ENCODE measurements around the gene ZNF664. TPM values are rescaled to one million over a fixed set of nuclear protein-coding genes. Genes with fewer than 3 reads are reported as not detected.
"Not testable (repeated sequence)": the region's sequence is repeated elsewhere in the genome, so short reads cannot be mapped to it uniquely, and the experiment has no call there.

Gene ZNF664
- total RNA-seq, 1 experiment from 2014 or later = 21.0 TPM

- Histone ChIP-seq H4K20me1 (ENCODE audit: insufficient read depth, low read depth, low read length) (no peaks in the 10 kb centered on the region), H3K9ac (ENCODE audit: low read length) (no peak overlapping the region), H3K79me2 (ENCODE audit: low read length) (no peaks in the 10 kb centered on the region), H3K4me2 (ENCODE audit: low read depth, low read length, poor library complexity, severe bottlenecking) (no peak overlapping the region), H3K4me1 (ENCODE audit: low read length) (no peaks in the 10 kb centered on the region), H3K27ac (ENCODE audit: low read length) (no peak overlapping the region), H2AFZ (ENCODE audit: low read length) (no peak overlapping the region), H3K36me3 (ENCODE audit: insufficient read depth, low read length) (no peaks in the 10 kb centered on the region), H3K9me2 (replicated peaks; ENCODE audit: insufficient read depth, low read length) (no peaks in the 10 kb centered on the region), H3K4me3 (ENCODE audit: low read length) (no peak overlapping the region), H3K27me3 (ENCODE audit: low read length) (no peaks in the 10 kb centered on the region), H3K9me3 (ENCODE audit: low read length) (no peaks in the 10 kb centered on the region)
- DNase-seq = no peak
Observed at GRCh38 chr12:123943816-123944215, 29.2 kb upstream of the ZNF664 start.

DNA sequence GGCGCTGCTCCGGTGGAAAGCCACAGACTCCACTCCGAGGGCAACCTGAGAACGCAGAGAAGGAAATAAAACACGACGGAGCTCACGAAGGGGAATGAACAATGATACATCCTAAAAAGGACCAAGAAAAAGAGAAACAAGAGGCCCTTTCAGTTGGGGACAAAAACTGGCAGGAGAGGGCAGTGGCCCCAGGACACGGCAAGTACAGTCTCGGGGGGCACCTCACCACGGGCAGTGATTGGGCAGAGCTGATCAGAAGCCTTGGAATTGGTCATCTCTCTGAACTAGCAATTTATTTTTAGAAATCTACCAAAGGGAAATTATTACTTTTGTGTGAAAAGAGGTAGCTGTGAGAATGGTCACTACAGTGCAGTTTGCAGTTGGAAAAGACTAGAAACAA lies 28.3 kb upstream of the ZNF664 start:
- Histone ChIP-seq H4K20me1 (ENCODE audit: insufficient read depth, low read depth, low read length) (no peaks in the 10 kb centered on the region), H3K79me2 (ENCODE audit: low read length) (no peaks in the 10 kb centered on the region), H3K9me2 (replicated peaks; ENCODE audit: insufficient read depth, low read length) (no peaks in the 10 kb centered on the region), H3K9me3 (ENCODE audit: low read length) (no peaks in the 10 kb centered on the region), H3K4me1 (ENCODE audit: low read length) (no peaks in the 10 kb centered on the region), H3K27me3 (ENCODE audit: low read length) (no peaks in the 10 kb centered on the region), H2AFZ (ENCODE audit: low read length) (no peak overlapping the region), H3K27ac (ENCODE audit: low read length) (no peak overlapping the region), H3K4me2 (ENCODE audit: low read depth, low read length, poor library complexity, severe bottlenecking) (no peak overlapping the region), H3K4me3 (ENCODE audit: low read length) (no peak overlapping the region), H3K36me3 (ENCODE audit: insufficient read depth, low read length) (no peaks in the 10 kb centered on the region), H3K9ac (ENCODE audit: low read length) (no peak overlapping the region)
- DNase-seq = no peak

DNA sequence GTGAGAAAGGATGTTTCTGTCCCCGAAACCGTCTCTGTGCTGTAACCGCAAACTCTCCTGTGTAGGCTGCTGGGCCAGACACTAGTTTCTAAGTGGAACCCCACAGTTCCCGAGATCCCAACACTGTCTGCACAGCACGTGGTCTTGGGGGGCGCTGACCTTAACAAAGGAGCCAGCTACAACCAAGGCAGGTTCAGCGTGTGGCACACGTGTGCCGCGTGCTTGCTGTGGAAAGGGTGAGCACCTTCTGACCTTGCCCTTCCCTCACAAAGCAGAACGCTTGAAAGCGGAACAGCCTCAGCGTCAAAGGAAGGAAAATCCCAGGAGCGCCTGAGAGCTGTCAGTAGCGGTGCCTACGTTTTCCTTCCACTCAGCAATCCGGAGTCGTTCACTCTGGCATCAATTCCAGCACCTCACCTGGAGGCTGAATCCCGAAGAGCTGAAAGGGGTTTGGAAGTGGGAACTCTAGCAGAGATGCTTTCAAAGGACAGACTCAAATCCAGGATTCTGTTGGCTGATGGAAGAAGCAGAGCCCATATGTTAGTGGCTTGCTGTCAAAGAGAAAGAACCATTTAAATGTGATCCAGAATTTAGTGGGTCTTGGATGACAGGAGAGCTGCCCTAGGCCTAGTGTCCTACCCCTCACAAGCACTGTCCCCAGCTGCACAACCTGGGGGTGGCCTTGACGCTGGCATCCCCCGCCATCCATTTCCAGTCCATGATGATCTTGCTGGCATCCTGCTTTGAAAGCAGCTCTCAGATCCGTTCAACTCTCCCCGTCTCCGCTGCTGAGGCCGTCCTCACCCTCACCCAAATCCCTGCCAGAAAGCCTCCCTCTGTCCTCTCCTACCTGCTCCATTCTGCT lies 27.5 kb upstream of the ZNF664 start:
- H3K27me3 ChIP-seq (ENCODE audit: low read length) = no peaks in the 10 kb centered on the region

DNA sequence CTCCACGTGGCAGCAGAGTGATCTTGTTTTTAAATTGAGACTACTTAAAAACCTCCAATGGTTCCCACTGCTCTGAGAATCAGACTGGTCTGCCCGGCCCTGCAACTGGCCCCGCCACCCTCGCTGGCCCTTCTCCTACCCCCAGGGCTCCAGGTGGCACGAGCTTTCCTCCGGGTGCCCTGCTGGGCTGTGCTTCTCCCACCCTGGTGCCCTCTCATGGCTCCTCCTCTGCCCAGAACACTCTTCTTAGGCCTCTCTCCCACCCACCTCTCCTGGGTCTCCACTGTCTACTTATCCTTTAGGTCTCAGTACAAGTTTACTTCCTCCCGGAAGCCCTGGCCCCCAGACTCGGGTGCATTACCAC lies 26.9 kb upstream of the ZNF664 start:
- no peaks in the 10 kb centered on the region for H4K20me1 ChIP-seq (ENCODE audit: insufficient read depth, low read depth, low read length)
- no peak for DNase-seq
- H3K4me1 ChIP-seq (ENCODE audit: low read length) = no peaks in the 10 kb centered on the region
- no peaks in the 10 kb centered on the region for H3K9me2 ChIP-seq (replicated peaks; ENCODE audit: insufficient read depth, low read length)
- H3K36me3 ChIP-seq (ENCODE audit: insufficient read depth, low read length) = no peaks in the 10 kb centered on the region
- H3K9me3 ChIP-seq (ENCODE audit: low read length) = no peaks in the 10 kb centered on the region
- no peak overlapping the region for H3K4me2 ChIP-seq (ENCODE audit: low read depth, low read length, poor library complexity, severe bottlenecking)
- H3K27me3 ChIP-seq (ENCODE audit: low read length) = no peaks in the 10 kb centered on the region
- H3K9ac ChIP-seq (ENCODE audit: low read length) = no peak overlapping the region
- H3K79me2 ChIP-seq (ENCODE audit: low read length) = no peaks in the 10 kb centered on the region
- H3K27ac ChIP-seq (ENCODE audit: low read length) = no peak overlapping the region
- no peak overlapping the region for H2AFZ ChIP-seq (ENCODE audit: low read length)
- H3K4me3 ChIP-seq (ENCODE audit: low read length) = no peak overlapping the region

More for the DNA sequence above, 27.5 kb upstream of the ZNF664 start:
- Histone ChIP-seq H4K20me1 (ENCODE audit: insufficient read depth, low read depth, low read length) (no peaks in the 10 kb centered on the region), H3K9me2 (replicated peaks; ENCODE audit: insufficient read depth, low read length) (no peaks in the 10 kb centered on the region), H3K9ac (ENCODE audit: low read length) (no peak overlapping the region), H3K4me3 (ENCODE audit: low read length) (no peak overlapping the region), H3K4me1 (ENCODE audit: low read length) (no peaks in the 10 kb centered on the region), H3K79me2 (ENCODE audit: low read length) (no peaks in the 10 kb centered on the region), H3K4me2 (ENCODE audit: low read depth, low read length, poor library complexity, severe bottlenecking) (no peak overlapping the region), H3K27ac (ENCODE audit: low read length) (no peak overlapping the region), H3K36me3 (ENCODE audit: insufficient read depth, low read length) (no peaks in the 10 kb centered on the region), H3K9me3 (ENCODE audit: low read length) (no peaks in the 10 kb centered on the region), H2AFZ (ENCODE audit: low read length) (no peak overlapping the region)
- DNase-seq = no peak

- not testable (repeated sequence) for H3K4me1 ChIP-seq (ENCODE audit: low read length); H3K9me2 ChIP-seq (replicated peaks; ENCODE audit: insufficient read depth, low read length); DNase-seq; H4K20me1 ChIP-seq (ENCODE audit: insufficient read depth, low read depth, low read length); H3K9ac ChIP-seq (ENCODE audit: low read length); H3K4me2 ChIP-seq (ENCODE audit: low read depth, low read length, poor library complexity, severe bottlenecking); H2AFZ ChIP-seq (ENCODE audit: low read length); H3K27ac ChIP-seq (ENCODE audit: low read length); H3K9me3 ChIP-seq (ENCODE audit: low read length); H3K4me3 ChIP-seq (ENCODE audit: low read length); H3K27me3 ChIP-seq (ENCODE audit: low read length); H3K79me2 ChIP-seq (ENCODE audit: low read length); H3K36me3 ChIP-seq (ENCODE audit: insufficient read depth, low read length)
Observed at GRCh38 chr12:123946516-123947505, 26.2 kb upstream of the ZNF664 start.

DNA sequence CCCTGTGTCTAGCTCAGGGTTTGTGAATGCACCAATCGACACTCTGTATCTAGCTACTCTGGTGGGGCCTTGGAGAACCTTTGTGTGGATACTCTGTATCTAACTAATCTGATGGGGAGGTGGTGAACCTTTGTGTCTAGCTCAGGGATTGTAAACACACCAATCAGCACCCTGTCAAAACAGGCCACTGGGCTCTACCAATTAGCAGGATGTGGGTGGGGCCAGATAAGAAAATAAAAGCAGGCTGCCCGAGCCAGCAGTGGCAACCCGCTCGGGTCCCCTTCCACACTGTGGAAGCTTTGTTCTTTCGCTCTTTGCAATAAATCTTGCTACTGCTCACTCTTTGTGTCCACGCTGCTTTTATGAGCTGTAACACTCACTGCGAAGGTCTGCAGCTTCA lies 25.5 kb upstream of the ZNF664 start:
- H3K27me3 ChIP-seq (ENCODE audit: low read length); H4K20me1 ChIP-seq (ENCODE audit: insufficient read depth, low read depth, low read length); H3K9me3 ChIP-seq (ENCODE audit: low read length); H3K4me3 ChIP-seq (ENCODE audit: low read length); H2AFZ ChIP-seq (ENCODE audit: low read length); H3K4me2 ChIP-seq (ENCODE audit: low read depth, low read length, poor library complexity, severe bottlenecking); H3K79me2 ChIP-seq (ENCODE audit: low read length); DNase-seq; H3K9ac ChIP-seq (ENCODE audit: low read length); H3K9me2 ChIP-seq (replicated peaks; ENCODE audit: insufficient read depth, low read length); H3K27ac ChIP-seq (ENCODE audit: low read length); H3K4me1 ChIP-seq (ENCODE audit: low read length); H3K36me3 ChIP-seq (ENCODE audit: insufficient read depth, low read length): not testable (repeated sequence)

- H3K4me2 ChIP-seq (ENCODE audit: low read depth, low read length, poor library complexity, severe bottlenecking) = no peak overlapping the region
- H3K9ac ChIP-seq (ENCODE audit: low read length) = no peak overlapping the region
- H4K20me1 ChIP-seq (ENCODE audit: insufficient read depth, low read depth, low read length) = no peaks in the 10 kb centered on the region
Observed at GRCh38 chr12:123948401-123948795, 24.6 kb upstream of the ZNF664 start.

More at GRCh38 chr12:123948401-123948795, 24.6 kb upstream of the ZNF664 start:
- no peaks in the 10 kb centered on the region for H3K36me3 ChIP-seq (ENCODE audit: insufficient read depth, low read length)
- no peaks in the 10 kb centered on the region for H3K4me1 ChIP-seq (ENCODE audit: low read length)
- no peaks in the 10 kb centered on the region for H3K9me2 ChIP-seq (replicated peaks; ENCODE audit: insufficient read depth, low read length)
- H3K27ac ChIP-seq (ENCODE audit: low read length) = no peak overlapping the region
- no peaks in the 10 kb centered on the region for H3K9me3 ChIP-seq (ENCODE audit: low read length)
- H3K27me3 ChIP-seq (ENCODE audit: low read length) = no peaks in the 10 kb centered on the region
- DNase-seq = no peak
- H3K79me2 ChIP-seq (ENCODE audit: low read length) = no peaks in the 10 kb centered on the region
- H2AFZ ChIP-seq (ENCODE audit: low read length) = no peak overlapping the region
- H3K4me3 ChIP-seq (ENCODE audit: low read length) = no peak overlapping the region

Measured in Karpas-422 (cell line).